Kidney (tissue), 14 donors: Measurements from ENCODE around the gene FABP2. TPM values are rescaled to one million over a fixed set of nuclear protein-coding genes. Genes with fewer than 3 reads are reported as not detected.

Source experiments
- DNase-seq, 5 donors: peaks; one replicate each; pipeline ENCODE4 v3.0.0-alpha.2; 2013 to 2020
- FAIRE-seq: peaks from 2 replicates; lab custom pipeline; 2012; peaks lifted over from hg19 to GRCh38; lab: Jason Lieb, UNC
- H3K27ac ChIP-seq, 2 donors: one replicate each; pipeline ENCODE4 v1.7.0; 2013; ENCODE audit warnings: low read depth in 2 of 2, low read length in 2 of 2, inconsistent platforms in 1 of 2
- H3K27me3 ChIP-seq: one replicate; pipeline ENCODE4 v1.7.1; 2013; ENCODE audit warnings: low read length, inconsistent platforms; ENCODE audit not compliant: control insufficient read depth, insufficient read depth
- H3K36me3 ChIP-seq, 3 donors: one replicate each; pipeline versions ENCODE4 v1.7.0 to v1.7.1; 2013; ENCODE audit warnings: low read length in 3 of 3, control low read depth in 1 of 3, inconsistent platforms in 1 of 3; ENCODE audit not compliant: insufficient read depth in 3 of 3, control insufficient read depth in 2 of 3
- H3K4me1 ChIP-seq, 3 donors: one replicate each; pipeline versions ENCODE4 v1.7.0 to v1.7.1; 2013; ENCODE audit warnings: low read length in 3 of 3, inconsistent platforms in 1 of 3, low read depth in 1 of 3; ENCODE audit not compliant: control insufficient read depth in 2 of 3, insufficient read depth in 2 of 3
- H3K4me3 ChIP-seq, 3 donors: one replicate each; pipeline versions ENCODE4 v1.7.0 to v1.8.1; 2013; ENCODE audit warnings: low read length in 3 of 3, control low read depth in 1 of 3, inconsistent platforms in 1 of 3
- H3K9ac ChIP-seq, 3 donors: one replicate each; pipeline versions ENCODE4 v1.7.0 to v1.7.1; 2013; ENCODE audit warnings: low read length in 3 of 3, control low read depth in 1 of 3, inconsistent platforms in 1 of 3
- H3K9me3 ChIP-seq, 3 donors: one replicate each; pipeline versions ENCODE4 v1.7.0 to v1.7.1; 2013; ENCODE audit warnings: low read length in 3 of 3, control low read depth in 1 of 3, inconsistent platforms in 1 of 3; ENCODE audit not compliant: control insufficient read depth in 2 of 3, insufficient read depth in 1 of 3
- CTCF ChIP-seq: IDR thresholded peaks from 3 replicates; pipeline ENCODE4 v1.5.1; 2012; ENCODE audit warnings: mild to moderate bottlenecking, moderate library complexity, borderline replicate concordance; ENCODE audit not compliant: insufficient read depth; ENCODE audit errors: extremely low read depth
- intact Hi-C: fragments of 100-400 bp; cut with DNase I; formaldehyde crosslinking; loops from one replicate; pipeline ENCODE4 v1.11.1; 2022
- polyA plus RNA-seq: library from polyadenylated mRNA; stranded (reverse); fragments of 350-450 nt; fragmentation: Illumina TruSeq; extraction: RNeasy Lipid Tissue Mini Kit (QIAGEN cat#74804); gene quantifications from one replicate; pipeline ENCODE4 v1.2.3, GENCODE V29; 2014; ENCODE audit warnings: low read depth, low replicate concordance; ENCODE audit not compliant: insufficient read depth
- total RNA-seq: library from RNA; stranded (reverse); fragmentation: NEBNext Ultra II Directional; extraction: Animal tissue kit (Norgen Biotek cat#: 25700); gene quantifications from one replicate; pipeline ENCODE4 v1.2.1, GENCODE V29; 2021
- donor health status: control.
- donor health status: control.
- donor health status: control.
- donor health status: control.
- donor health status: control.
- donor health status: DM: yes; HTN: yes; CAD: no.
- donor health status: Normal renal cell carcinoma (clear cell type).

Gene FABP2
- total and polyA plus RNA-seq, 2 donors from 2014 or later, result not detected

GRCh38 chr4:119317990-119318389 lies 3.9 kb downstream of the FABP2 start:
- no peak for TF ChIP-seq CTCF
- no peak overlapping the region for H3K9ac ChIP-seq
- DNase-seq (no peak), FAIRE-seq (no peak)
- intact Hi-C loops, result loop anchor here (10.0 kb wide), 2 partner anchors 307 to 737 kb away; partner anchors contain the start of gene PDE5A
- H3K27ac ChIP-seq, result no peak overlapping the region
- H3K36me3 ChIP-seq, result no peaks in the 10 kb centered on the region
- no peak overlapping the region for H3K4me3 ChIP-seq
- H3K9me3 ChIP-seq, result no peaks in the 10 kb centered on the region
- no peaks in the 10 kb centered on the region for H3K27me3 ChIP-seq
- no peaks in the 10 kb centered on the region for H3K4me1 ChIP-seq

- no peaks in the 10 kb centered on the region for H3K27me3 ChIP-seq
- DNase-seq (no peak), FAIRE-seq (no peak)
- H3K4me1 ChIP-seq, result no peaks in the 10 kb centered on the region
- no peak for TF ChIP-seq CTCF
- H3K27ac ChIP-seq, result no peak overlapping the region
- H3K36me3 ChIP-seq, result no peaks in the 10 kb centered on the region
- intact Hi-C loops, result loop anchor here (10.0 kb wide), 2 partner anchors 310 to 740 kb away; partner anchors contain the start of gene PDE5A
- H3K4me3 ChIP-seq, result no peak overlapping the region
- H3K9ac ChIP-seq, result no peak overlapping the region
- no peaks in the 10 kb centered on the region for H3K9me3 ChIP-seq
These were observed 6.9 kb downstream of the FABP2 start for GRCh38 chr4:119315036-119315435.

- Histone ChIP-seq H3K36me3 (no peaks in the 10 kb centered on the region), H3K9ac (no peak overlapping the region), H3K27me3 (no peaks in the 10 kb centered on the region), H3K27ac (no peak overlapping the region), H3K9me3 (no peaks in the 10 kb centered on the region), H3K4me3 (no peak overlapping the region), H3K4me1 (no peaks in the 10 kb centered on the region)
- intact Hi-C loops, result loop anchor here (10.0 kb wide), 2 partner anchors 310 to 740 kb away; partner anchors contain the start of gene PDE5A
- FAIRE-seq, result peak; percentile 80
- peak; percentile 57 for TF ChIP-seq CTCF
- peak in 3 of 5 donors; percentile 35 to 80 (median 70) for DNase-seq
These were observed 7.6 kb downstream of the FABP2 start for GRCh38 chr4:119314356-119314755.

GRCh38 chr4:119313237-119313636 lies 8.7 kb downstream of the FABP2 start:
- intact Hi-C loops, result loop anchor here (10.0 kb wide), 2 partner anchors 312 to 742 kb away; partner anchors contain the start of gene PDE5A
- Histone ChIP-seq H3K27ac (no peak overlapping the region), H3K9ac (no peak overlapping the region), H3K4me1 (no peaks in the 10 kb centered on the region), H3K4me3 (no peak overlapping the region), H3K36me3 (no peaks in the 10 kb centered on the region), H3K27me3 (no peaks in the 10 kb centered on the region), H3K9me3 (no peaks in the 10 kb centered on the region)
- FAIRE-seq (no peak), DNase-seq (no peak)
- TF ChIP-seq CTCF, result no peak
